SH-SY5Y (cell line): Measurements from ENCODE around the gene GPBP1.

Experiments used
- GATA2 ChIP-seq: IDR thresholded peaks from 2 replicates; pipeline ENCODE4 v1.6.1; 2011; ENCODE audit warnings: mild to moderate bottlenecking, low read depth, low read length
- GATA3 ChIP-seq: IDR thresholded peaks from 2 replicates; pipeline ENCODE4 v1.6.1; 2011; ENCODE audit warnings: low read depth, mild to moderate bottlenecking, low read length, moderate library complexity

Gene GPBP1

DNA sequence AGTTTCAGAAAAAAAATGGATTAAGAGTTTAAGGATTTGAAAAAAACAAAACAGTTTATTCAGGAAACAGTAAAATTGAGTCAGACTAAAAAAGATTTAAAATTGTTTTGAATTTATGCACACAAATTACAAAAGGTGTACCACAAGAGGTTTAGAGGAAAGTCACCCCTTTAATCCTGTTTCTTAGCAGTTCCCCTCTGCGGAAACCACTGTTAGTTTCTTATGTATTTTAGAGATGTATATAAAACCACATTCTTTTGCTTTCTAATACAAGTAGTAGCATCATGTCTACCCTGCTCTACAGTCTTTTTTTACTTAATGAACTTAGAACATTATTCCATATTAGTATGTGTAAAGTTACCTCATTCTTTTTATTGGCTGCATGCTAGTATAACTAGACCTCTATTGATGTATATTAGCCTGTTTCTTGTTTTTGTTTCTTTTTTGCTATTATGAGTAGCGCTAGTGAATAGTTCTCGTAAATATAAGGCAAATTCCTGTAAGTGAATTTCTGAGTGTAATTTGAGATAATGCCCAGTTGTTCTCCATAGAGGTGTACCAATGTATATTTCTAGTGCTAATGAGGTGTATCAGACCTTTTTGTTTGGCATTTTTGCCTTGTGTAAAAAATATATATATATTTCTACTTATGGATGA lies 20.0 kb downstream of the GPBP1 start:
- TF ChIP-seq GATA3 (no peak), GATA2 (no peak)

DNA sequence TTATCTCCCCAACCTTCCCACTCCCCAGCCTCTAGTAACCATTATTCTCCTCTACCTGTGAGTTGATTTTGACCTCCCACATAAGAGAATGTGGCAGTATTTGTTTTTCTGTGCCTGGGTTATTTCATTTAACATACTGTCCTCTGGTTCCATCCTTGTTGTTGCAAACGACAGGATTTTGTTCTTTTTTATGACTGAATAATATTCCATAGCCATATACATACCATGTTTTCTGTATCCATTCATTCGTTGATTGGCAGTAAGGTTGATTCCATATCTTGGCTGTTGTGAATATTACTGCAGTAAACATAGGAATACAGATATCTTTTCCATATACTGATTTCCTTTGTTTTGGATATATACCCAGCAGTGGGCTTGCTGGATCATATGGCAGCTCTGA lies 20.8 kb downstream of the GPBP1 start:
- TF ChIP-seq GATA2 (no peak), GATA3 (no peak)

GRCh38 chr5:57195060-57195459 lies 21.2 kb downstream of the GPBP1 start:
- no peak for TF ChIP-seq GATA3
- TF ChIP-seq GATA2 = no peak

DNA sequence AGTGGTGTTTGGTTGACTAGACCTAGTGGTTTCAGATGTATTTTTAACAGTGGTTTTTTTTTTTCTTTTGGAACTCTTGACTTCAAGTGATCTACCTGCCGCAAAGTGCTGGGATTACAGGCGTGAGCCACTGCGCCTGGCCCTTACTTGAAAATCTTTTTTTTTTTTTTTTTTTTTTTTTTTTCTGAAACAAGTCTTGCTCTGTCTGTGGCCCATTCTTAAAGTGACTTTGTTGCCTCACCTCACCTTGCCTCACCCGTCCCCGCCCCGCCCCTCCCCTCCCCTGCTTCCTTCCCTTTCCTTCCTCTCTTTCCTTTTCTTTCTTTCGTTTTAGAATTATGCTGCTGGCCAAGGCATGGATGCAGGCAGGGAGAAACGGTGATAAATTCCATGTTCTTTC lies 26.0 kb downstream of the GPBP1 start:
- TF ChIP-seq GATA2 (no peak), GATA3 (no peak)

- TF ChIP-seq GATA2 (no peak), GATA3 (no peak)
Observed at GRCh38 chr5:57202811-57203210, 29.0 kb downstream of the GPBP1 start.

DNA sequence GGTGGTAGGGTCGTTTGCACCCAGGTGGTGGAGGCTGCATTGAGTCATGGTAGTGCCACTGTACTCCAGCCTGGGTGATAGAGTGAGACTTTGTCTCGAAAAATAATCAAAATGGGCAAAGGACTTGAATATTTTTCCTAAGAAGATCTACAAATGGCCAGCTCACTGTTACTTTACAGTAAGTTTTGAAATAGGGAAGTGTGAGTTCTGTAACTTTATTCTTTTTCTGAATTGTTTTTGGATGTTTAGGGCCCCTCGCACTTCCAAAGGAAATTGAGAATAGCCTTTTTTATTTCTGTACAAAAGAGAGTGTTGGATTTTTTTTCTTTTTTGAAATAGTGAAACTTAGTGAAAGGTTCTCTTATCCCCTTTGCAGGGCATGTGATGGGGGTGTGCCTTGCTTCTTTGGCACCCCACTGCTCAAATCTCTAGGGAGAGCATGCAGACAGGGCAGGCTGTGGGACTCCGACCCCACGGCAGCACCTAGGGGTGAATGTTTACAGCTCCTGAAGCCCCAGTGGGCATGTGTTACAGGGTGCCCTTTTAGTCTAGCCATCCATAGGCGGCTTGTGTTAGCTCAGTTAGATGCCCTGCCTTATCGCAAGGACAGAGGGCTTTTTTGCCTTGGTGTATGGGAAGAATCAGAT lies 33.3 kb downstream of the GPBP1 start:
- TF ChIP-seq GATA2 (no peak), GATA3 (no peak)

- no peak for TF ChIP-seq GATA3
- TF ChIP-seq GATA2 = no peak
Observed at GRCh38 chr5:57207681-57208080, 33.8 kb downstream of the GPBP1 start.

DNA sequence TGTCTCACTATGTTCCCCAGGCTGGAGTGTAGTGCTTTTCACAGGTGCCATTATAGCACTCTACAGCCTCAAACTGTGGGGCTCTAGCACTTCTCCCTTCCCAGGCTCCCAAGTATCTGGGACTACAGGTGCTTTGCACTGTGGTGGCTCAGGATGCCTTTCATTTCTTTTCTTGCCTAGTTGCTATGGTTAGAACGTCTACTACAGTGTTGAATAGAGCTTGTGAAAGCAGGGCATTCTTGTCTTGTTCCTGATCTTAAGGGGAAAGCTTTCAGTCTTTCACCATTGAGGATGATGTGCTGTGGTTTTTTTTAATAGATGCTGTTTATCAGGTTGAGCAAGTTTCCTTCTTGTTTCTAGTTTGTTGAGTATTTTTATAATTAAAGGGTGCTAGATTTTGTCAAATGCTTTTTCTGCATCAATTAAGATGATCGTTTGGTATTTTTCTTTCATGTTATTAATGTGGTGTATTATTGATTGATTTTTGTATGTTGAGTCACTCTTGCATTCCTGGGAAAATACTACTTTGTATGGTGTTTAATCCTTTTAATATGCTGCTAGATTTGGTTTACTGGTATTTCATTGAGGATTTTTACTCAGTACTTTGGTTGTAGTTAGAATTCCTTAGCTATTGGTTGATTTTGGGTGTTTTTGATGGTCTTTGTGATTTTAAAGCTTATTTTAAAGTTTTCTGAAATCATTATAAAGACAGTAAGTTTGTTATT lies 35.6 kb downstream of the GPBP1 start:
- TF ChIP-seq GATA2 (no peak), GATA3 (no peak)

DNA sequence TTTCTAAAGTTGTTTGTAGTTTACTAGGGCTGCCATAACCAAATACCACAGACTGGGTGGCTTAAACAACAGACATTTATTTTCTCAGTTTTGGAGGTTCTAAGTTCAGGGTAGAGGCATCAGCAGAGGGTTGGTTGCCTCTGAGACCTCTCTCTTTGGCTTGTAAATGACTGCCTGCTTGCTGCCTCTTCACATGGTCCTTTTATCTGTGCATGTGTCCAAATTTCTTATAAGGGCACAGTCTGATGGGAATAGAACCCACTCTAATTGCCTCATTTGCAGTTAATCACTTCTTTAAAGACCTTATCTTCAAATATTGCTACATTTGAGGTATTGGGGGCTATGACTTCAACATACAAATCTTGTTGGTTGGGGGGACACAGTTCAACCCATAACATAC lies 36.8 kb downstream of the GPBP1 start:
- TF ChIP-seq GATA2 = no peak
- TF ChIP-seq GATA3 = no peak

DNA sequence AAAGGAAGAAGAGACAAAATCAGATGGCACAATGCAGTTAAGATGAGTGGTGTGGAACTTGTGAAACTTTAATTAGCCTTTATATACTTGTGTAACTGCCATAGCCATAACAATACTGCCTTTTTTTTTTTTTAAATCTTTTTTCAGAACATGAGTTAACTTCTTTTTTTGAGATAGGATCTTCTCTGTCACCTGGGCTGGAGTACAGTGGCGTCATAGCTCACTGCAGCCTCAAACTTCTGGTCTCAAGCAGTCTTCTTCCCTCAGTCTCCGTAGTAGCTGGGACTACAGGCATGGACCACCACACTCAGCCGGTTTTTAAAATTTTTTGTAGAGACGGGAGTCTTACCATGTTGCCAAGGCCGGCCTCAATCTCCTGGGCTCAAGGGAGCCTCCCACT lies 37.2 kb downstream of the GPBP1 start:
- TF ChIP-seq GATA2 = no peak
- no peak for TF ChIP-seq GATA3

DNA sequence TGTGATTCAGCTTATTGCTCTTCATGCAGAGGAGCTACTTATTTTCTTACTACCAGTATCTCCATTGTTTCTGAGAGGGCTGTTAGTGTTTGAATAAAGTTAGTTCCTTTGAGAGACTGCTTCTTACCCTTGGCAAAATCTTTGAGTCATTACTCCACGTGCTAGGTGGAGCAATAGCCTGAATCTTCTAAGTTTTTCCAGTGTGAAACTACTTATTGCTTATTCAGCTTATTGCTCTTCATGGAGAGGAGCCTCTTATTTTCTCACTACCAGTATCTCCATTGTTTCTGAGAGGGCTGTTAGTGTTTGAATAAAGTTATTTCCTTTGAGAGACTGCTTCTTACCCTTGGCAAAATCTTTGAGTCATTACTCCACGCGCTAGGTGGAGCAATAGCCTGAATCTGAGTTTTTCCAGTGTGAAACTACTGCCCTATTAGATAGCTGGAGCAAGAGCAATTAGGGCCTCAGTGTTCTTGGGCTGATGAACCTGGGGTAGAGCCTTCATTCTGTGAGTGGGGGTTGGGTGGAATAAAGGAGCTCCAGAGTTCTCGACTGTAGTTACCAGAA lies 41.9 kb downstream of the GPBP1 start:
- TF ChIP-seq GATA2 (no peak), GATA3 (no peak)

- TF ChIP-seq GATA3 (no peak), GATA2 (no peak)
Observed at GRCh38 chr5:57216714-57217113, 42.9 kb downstream of the GPBP1 start.

DNA sequence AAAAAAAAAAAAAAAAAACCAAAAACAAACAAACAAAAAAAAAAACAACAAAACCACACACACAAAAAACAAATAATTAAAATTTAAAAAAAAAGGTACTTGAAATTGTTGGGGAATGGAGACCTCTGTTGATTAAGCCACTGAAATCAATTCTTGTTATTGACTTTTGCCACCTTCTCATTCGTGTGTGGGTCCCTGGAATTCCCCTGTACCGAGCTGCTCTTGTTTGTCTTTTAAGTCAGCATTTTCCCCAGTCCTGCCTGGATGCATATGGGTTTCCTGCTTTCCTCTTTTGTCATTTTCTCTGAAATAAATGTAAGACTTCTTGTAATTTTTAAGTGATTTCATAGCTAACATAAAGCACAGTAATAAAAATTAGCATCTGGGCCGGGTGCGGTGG lies 45.5 kb downstream of the GPBP1 start:
- TF ChIP-seq GATA3 = no peak
- TF ChIP-seq GATA2 = no peak

GRCh38 chr5:57221049-57221568 lies 47.2 kb downstream of the GPBP1 start:
- no peak; the same call in 1 of the 2 replicates for TF ChIP-seq GATA3
- no peak for TF ChIP-seq GATA2
